Breast epithelium (tissue), 4 donors: ENCODE measurements around the gene ITGB7. TPM values are rescaled to one million over a fixed set of nuclear protein-coding genes. Genes with fewer than 3 reads are reported as not detected.
"Not testable (repeated sequence)": the region's sequence is repeated elsewhere in the genome, so short reads cannot be mapped to it uniquely, and the experiment has no call there.

ENCODE experiments used
- DNase-seq, 2 donors: peaks; one replicate each; pipeline ENCODE4 v3.0.0-alpha.2; 2019; ENCODE audit warnings: low spot score in 2 of 2
- H3K27ac ChIP-seq, 2 donors: fragments of 200-600 bp; sonication (generic) in 1 of 2; one replicate each; pipeline ENCODE4 v1.5.1; 2016 to 2019; ENCODE audit warnings: mild to moderate bottlenecking in 1 of 2
- H3K27me3 ChIP-seq, 2 donors: fragments of 200-600 bp; sonication (generic) in 1 of 2; one replicate each; pipeline versions ENCODE4 v1.5.1 to v1.6.0; 2017 to 2019; ENCODE audit warnings: control low read depth in 1 of 2, mild to moderate bottlenecking in 1 of 2
- H3K36me3 ChIP-seq: fragments of 200-600 bp; one replicate; pipeline ENCODE4 v1.5.1; 2019
- H3K4me1 ChIP-seq, 2 donors: fragments of 200-600 bp; sonication (generic); one replicate each; pipeline ENCODE4 v1.5.1; 2016 to 2019; ENCODE audit warnings: control low read depth in 1 of 2
- H3K4me3 ChIP-seq, 3 donors: fragments of 200-600 bp; sonication (generic); 1 replicate in 2 of 3; 2 replicates in 1 of 3; pipeline ENCODE4 v1.5.1; 2016 to 2019; ENCODE audit warnings: mild to moderate bottlenecking in 3 of 3, moderate library complexity in 2 of 3
- H3K9me3 ChIP-seq, 2 donors: fragments of 200-600 bp; sonication (generic) in 1 of 2; one replicate each; pipeline ENCODE4 v1.5.1; 2016 to 2019; ENCODE audit warnings: control low read depth in 1 of 2
- POLR2A ChIP-seq: fragments of 450-650 bp; IDR thresholded peaks from one replicate; pipeline ENCODE4 v1.6.1; 2016; ENCODE audit warnings: antibody characterized with exemption, mild to moderate bottlenecking, moderate library complexity
- POLR2AphosphoS5 ChIP-seq, 3 donors: sonication (generic); formaldehyde crosslinking; IDR thresholded peaks; one replicate each; pipeline ENCODE4 v1.6.1; 2017; ENCODE audit warnings: antibody characterized with exemption in 3 of 3
- intact Hi-C: fragments of 100-400 bp; cut with DNase I; formaldehyde crosslinking; loops from one replicate; pipeline ENCODE4 v1.15.1; 2023; ENCODE audit warnings: low total_unique reads
- total RNA-seq, 3 donors: library from RNA; depleted of rRNA; stranded (reverse); fragments of >200 nt; gene quantifications; one replicate each; pipeline ENCODE4 v1.1.0, GENCODE V29; 2016
- TF ChIP-seq, protein P1 (sequence below), 3 donors: fragments of 450-650 bp; IDR thresholded peaks; one replicate each; pipeline ENCODE4 v1.5.1; 2016 to 2017; ENCODE audit warnings: antibody characterized with exemption in 3 of 3, mild to moderate bottlenecking in 3 of 3, moderate library complexity in 3 of 3

Gene ITGB7
- total RNA-seq, 3 donors from 2014 or later: 1.1 to 2.9 (median 2.9) TPM

DNA sequence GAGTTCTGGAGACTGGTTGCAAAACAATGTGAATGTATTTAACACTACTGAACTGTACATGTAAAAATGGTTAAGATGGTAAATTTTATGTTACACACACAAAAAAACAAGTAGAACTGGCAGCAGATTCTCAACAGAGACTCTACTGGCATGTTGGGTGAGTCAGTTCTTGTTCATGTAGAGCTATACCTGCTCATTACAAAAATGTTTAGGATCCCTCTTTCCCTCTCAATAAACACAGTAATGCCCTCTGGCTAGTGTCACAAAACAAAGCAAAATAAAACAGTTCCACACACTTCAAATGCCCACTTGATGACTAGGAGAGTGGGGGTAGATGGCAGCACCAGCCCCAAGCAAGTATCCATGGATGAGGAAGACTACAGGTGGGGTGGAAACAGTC is 40.2 kb downstream of the ITGB7 start:
- no peak for TF ChIP-seq POLR2A
- TF ChIP-seq, protein P1, sequence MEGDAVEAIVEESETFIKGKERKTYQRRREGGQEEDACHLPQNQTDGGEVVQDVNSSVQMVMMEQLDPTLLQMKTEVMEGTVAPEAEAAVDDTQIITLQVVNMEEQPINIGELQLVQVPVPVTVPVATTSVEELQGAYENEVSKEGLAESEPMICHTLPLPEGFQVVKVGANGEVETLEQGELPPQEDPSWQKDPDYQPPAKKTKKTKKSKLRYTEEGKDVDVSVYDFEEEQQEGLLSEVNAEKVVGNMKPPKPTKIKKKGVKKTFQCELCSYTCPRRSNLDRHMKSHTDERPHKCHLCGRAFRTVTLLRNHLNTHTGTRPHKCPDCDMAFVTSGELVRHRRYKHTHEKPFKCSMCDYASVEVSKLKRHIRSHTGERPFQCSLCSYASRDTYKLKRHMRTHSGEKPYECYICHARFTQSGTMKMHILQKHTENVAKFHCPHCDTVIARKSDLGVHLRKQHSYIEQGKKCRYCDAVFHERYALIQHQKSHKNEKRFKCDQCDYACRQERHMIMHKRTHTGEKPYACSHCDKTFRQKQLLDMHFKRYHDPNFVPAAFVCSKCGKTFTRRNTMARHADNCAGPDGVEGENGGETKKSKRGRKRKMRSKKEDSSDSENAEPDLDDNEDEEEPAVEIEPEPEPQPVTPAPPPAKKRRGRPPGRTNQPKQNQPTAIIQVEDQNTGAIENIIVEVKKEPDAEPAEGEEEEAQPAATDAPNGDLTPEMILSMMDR (IDR thresholded peaks at IDR 0.05): no peak
- TF ChIP-seq POLR2AphosphoS5 (IDR thresholded peaks at IDR 0.05): no peak
- H3K27me3 ChIP-seq: no peaks in the 10 kb centered on the region
- peaks cover 0 to 5% of the 10 kb centered on the region in 2 donors for H3K4me1 ChIP-seq
- DNase-seq: no peak
- no peak overlapping the region for H3K4me3 ChIP-seq
- H3K36me3 ChIP-seq: no peaks in the 10 kb centered on the region
- H3K27ac ChIP-seq: no peak overlapping the region
- intact Hi-C loops: no loop called here
- H3K9me3 ChIP-seq: no peaks in the 10 kb centered on the region

GRCh38 chr12:53163008-53163407 is 44.0 kb downstream of the ITGB7 start:
- H3K27me3 ChIP-seq, H3K4me1 ChIP-seq, H3K36me3 ChIP-seq, DNase-seq, H3K4me3 ChIP-seq, H3K27ac ChIP-seq, intact Hi-C loops, H3K9me3 ChIP-seq: not testable (repeated sequence)

DNA sequence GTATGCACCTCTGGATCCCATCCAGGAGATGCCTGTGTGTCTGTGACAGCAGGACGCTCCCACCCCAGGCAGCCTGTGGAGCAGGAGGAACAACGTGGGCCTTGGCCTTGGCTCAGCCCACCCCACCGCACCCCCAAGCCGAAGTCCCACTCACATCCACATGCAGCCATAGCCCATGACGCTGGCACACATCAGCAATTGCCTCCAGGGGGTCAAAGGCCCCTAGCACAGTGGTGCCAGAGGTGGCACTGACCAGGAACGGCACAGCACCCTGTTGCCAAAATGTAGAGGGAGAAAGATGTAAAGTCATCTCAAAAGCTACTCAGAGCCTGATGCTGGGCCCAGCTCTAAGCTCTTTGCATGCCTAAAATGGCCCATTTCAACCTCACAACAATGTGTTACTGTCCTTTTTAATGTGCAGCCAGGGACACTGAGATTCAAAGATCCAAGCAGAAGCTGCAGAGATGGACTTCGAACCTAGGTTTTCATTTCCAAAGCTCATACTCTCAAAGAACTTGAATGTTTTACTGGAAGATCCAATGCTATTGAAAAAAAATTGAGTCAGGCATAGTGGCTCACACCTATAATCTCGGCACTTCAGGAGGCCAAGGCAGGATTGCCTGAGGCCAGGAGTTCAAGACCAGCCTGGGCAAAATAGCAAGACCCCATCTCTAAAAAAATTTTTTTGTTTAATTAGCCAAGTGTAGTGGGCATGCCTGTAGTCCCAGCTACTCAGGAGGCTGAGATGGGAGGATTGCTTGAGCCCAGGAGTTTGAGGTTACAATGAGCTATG is 45.7 kb downstream of the ITGB7 start:
- intact Hi-C loops: no loop called here
- H3K36me3 ChIP-seq: no peaks in the 10 kb centered on the region
- no peak overlapping the region for H3K4me3 ChIP-seq
- H3K27me3 ChIP-seq: no peaks in the 10 kb centered on the region
- H3K27ac ChIP-seq: no peak overlapping the region
- no peak for TF ChIP-seq POLR2AphosphoS5 (IDR thresholded peaks at IDR 0.05)
- H3K4me1 ChIP-seq: no peaks in the 10 kb centered on the region
- no peaks in the 10 kb centered on the region for H3K9me3 ChIP-seq
- no peak for DNase-seq

GRCh38 chr12:53160673-53161072 is 46.4 kb downstream of the ITGB7 start:
- TF ChIP-seq POLR2A (no peak), POLR2AphosphoS5 (IDR thresholded peaks at IDR 0.05) (no peak)
- TF ChIP-seq, protein P1 (IDR thresholded peaks at IDR 0.05): no peak
- no peak for DNase-seq
- H3K27ac ChIP-seq: no peak overlapping the region
- no peaks in the 10 kb centered on the region for H3K4me1 ChIP-seq
- no peak overlapping the region for H3K4me3 ChIP-seq
- no peaks in the 10 kb centered on the region for H3K9me3 ChIP-seq
- no peaks in the 10 kb centered on the region for H3K36me3 ChIP-seq
- no peaks in the 10 kb centered on the region for H3K27me3 ChIP-seq
- intact Hi-C loops: no loop called here

DNA sequence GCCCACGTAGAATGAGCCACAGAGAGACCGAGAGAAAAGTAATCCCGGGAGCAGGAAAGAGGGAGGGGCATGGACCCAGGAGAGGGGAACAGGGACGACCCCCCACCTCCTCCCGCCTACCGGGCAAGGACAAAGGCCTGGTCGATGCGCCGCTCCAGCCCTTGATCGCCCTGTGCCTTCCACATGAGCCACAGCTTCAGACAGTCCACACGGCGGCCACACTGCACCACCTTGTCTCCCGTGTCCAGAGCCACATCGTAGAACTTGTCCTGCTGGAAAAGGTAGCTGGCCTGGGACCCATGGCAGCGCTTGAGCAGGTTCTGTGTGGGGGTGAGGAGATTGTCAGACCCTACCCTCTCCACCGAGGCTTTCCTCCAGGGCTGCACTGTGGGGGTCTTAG is 47.1 kb downstream of the ITGB7 start:
- no peak for DNase-seq
- Histone ChIP-seq H3K4me1 (no peaks in the 10 kb centered on the region), H3K36me3 (no peaks in the 10 kb centered on the region), H3K27me3 (no peaks in the 10 kb centered on the region), H3K27ac (no peak overlapping the region), H3K9me3 (no peaks in the 10 kb centered on the region), H3K4me3 (no peak overlapping the region)
- TF ChIP-seq, protein P1 (IDR thresholded peaks at IDR 0.05): no peak
- no peak for TF ChIP-seq POLR2AphosphoS5 (IDR thresholded peaks at IDR 0.05)
- no peak for TF ChIP-seq POLR2A
- intact Hi-C loops: loop anchor here (5.0 kb wide), 1 partner anchor 52 kb away; no protein-coding TSS in a partner anchor

GRCh38 chr12:53159195-53159839 is 47.7 kb downstream of the ITGB7 start:
- H3K4me3 ChIP-seq: no peak overlapping the region
- H3K27ac ChIP-seq: peak overlapping the region in 1 of 2 donors; percentile 6
- TF ChIP-seq POLR2AphosphoS5 (IDR thresholded peaks at IDR 0.05) (peak in 1 of 3 donors; percentile 41), POLR2A (no peak)
- TF ChIP-seq, protein P1 (IDR thresholded peaks at IDR 0.05): peak; percentile 96 to 99 (median 98)
- H3K9me3 ChIP-seq: no peaks in the 10 kb centered on the region
- no peaks in the 10 kb centered on the region for H3K4me1 ChIP-seq
- intact Hi-C loops: loop anchor here (5.0 kb wide), 1 partner anchor 53 kb away; no protein-coding TSS in a partner anchor
- H3K27me3 ChIP-seq: no peaks in the 10 kb centered on the region
- DNase-seq: peak; percentile 75 to 88
- H3K36me3 ChIP-seq: no peaks in the 10 kb centered on the region
